Activated T-cell treated with anti-CD3 and anti-CD28 coated beads for 48 hours (primary cell): ENCODE data around the gene RAB21.
"Not testable (repeated sequence)": the region's sequence is repeated elsewhere in the genome, so short reads cannot be mapped to it uniquely, and the experiment has no call there.

Source experiments
- DNase-seq: peaks from one replicate; pipeline ENCODE4 v3.0.0-alpha.2; 2020; ENCODE audit warnings: low read depth

RAB21 gene

GRCh38 chr12:71752891-71753290 is 1.8 kb upstream of the RAB21 start:
- no peak for DNase-seq

GRCh38 chr12:71755146-71755892 is 656 bp downstream of the RAB21 start:
- DNase-seq: peak; percentile 40

GRCh38 chr12:71756054-71756690 is 1.5 kb downstream of the RAB21 start:
- DNase-seq: no peak

- no peak for DNase-seq
Measured at GRCh38 chr12:71759941-71760340, 5.3 kb downstream of the RAB21 start.

- DNase-seq: no peak
Measured at GRCh38 chr12:71760471-71760870, 5.8 kb downstream of the RAB21 start.

GRCh38 chr12:71761354-71761753 is 6.7 kb downstream of the RAB21 start:
- DNase-seq: not testable (repeated sequence)

- DNase-seq: no peak
Measured at GRCh38 chr12:71763677-71764379, 9.2 kb downstream of the RAB21 start.

GRCh38 chr12:71764587-71765321 is 10.1 kb downstream of the RAB21 start:
- DNase-seq: no peak

- no peak for DNase-seq
Measured at GRCh38 chr12:71766202-71766601, 11.5 kb downstream of the RAB21 start.

GRCh38 chr12:71767183-71767582 is 12.5 kb downstream of the RAB21 start:
- DNase-seq: no peak

- DNase-seq: no peak
Measured at GRCh38 chr12:71768900-71769299, 14.2 kb downstream of the RAB21 start.

- DNase-seq: no peak
Measured at GRCh38 chr12:71771069-71771468, 16.4 kb downstream of the RAB21 start.

- no peak for DNase-seq
Measured at GRCh38 chr12:71772735-71773134, 18.1 kb downstream of the RAB21 start.

- peak; percentile 8 for DNase-seq
Measured at GRCh38 chr12:71780237-71780822, 25.7 kb downstream of the RAB21 start.

GRCh38 chr12:71782017-71782416 is 27.4 kb downstream of the RAB21 start:
- DNase-seq: no peak

- no peak for DNase-seq
Measured at GRCh38 chr12:71786829-71787228, 32.2 kb downstream of the RAB21 start.

GRCh38 chr12:71787580-71787979 is 32.9 kb downstream of the RAB21 start:
- DNase-seq: no peak

GRCh38 chr12:71790331-71790730 is 35.7 kb downstream of the RAB21 start:
- DNase-seq: no peak

- no peak for DNase-seq
Measured at GRCh38 chr12:71791473-71792150, 36.9 kb downstream of the RAB21 start.

- no peak for DNase-seq
Measured at GRCh38 chr12:71792599-71792998, 37.9 kb downstream of the RAB21 start.

GRCh38 chr12:71795901-71796300 is 41.2 kb downstream of the RAB21 start:
- no peak for DNase-seq
